Lower leg skin (tissue), 4 donors: ENCODE data around the gene NPB. TPM values are rescaled to one million over a fixed set of nuclear protein-coding genes. Genes with fewer than 3 reads are reported as not detected.

Experiments
- DNase-seq, 2 donors: peaks; one replicate each; pipeline ENCODE4 v3.0.0-alpha.2; 2019; ENCODE audit warnings: low spot score in 2 of 2
- H3K4me3 ChIP-seq: fragments of 200-600 bp; sonication (generic); 2 replicates; pipeline ENCODE4 v1.5.1; 2017; ENCODE audit warnings: mild to moderate bottlenecking, low read depth; ENCODE audit not compliant: poor library complexity, severe bottlenecking
- CTCF ChIP-seq, 3 donors: fragments of 450-650 bp; IDR thresholded peaks; one replicate each; pipeline ENCODE4 v1.5.1; 2016; ENCODE audit warnings: antibody characterized with exemption in 3 of 3, mild to moderate bottlenecking in 3 of 3, moderate library complexity in 2 of 3
- POLR2A ChIP-seq, 2 donors: fragments of 450-650 bp; IDR thresholded peaks; one replicate each; pipeline ENCODE4 v1.6.1; 2016 to 2017; ENCODE audit warnings: antibody characterized with exemption in 2 of 2, mild to moderate bottlenecking in 1 of 2, moderate library complexity in 1 of 2
- WGBS, 2 donors: methylation state at CpG; one replicate each; pipeline ENCODE4 v1.1.5; 2018; 5-methylcytosine and 5-hydroxymethylcytosine counted together
- intact Hi-C: fragments of 100-400 bp; cut with DNase I; formaldehyde crosslinking; loops from one replicate; pipeline ENCODE4 v1.15.0; 2023; ENCODE audit warnings: low total_unique reads
- total RNA-seq, 4 donors: library from RNA; depleted of rRNA; stranded (reverse); fragments of >200 nt; gene quantifications; one replicate each; pipeline ENCODE4 v1.1.0, GENCODE V29; 2016

The NPB gene
- total RNA-seq, 4 donors from 2014 or later, result 0.71 to 3.3 (median 2.0) TPM; not detected in 1

- no peak overlapping the region for H3K4me3 ChIP-seq
- TF ChIP-seq POLR2A (IDR thresholded peaks at IDR 0.05) (no peak), CTCF (IDR thresholded peaks at IDR 0.05) (no peak)
- 85 to 88% methylated on average over 17 of the region's 17 CpGs for WGBS, 2 donors
- no peak for DNase-seq
- intact Hi-C loops, result no loop called here
These were observed 46.8 kb downstream of the NPB start for GRCh38 chr17:81948635-81949378.

GRCh38 chr17:81950501-81950900 is 48.5 kb downstream of the NPB start:
- WGBS, 2 donors, result 87% methylated on average over 14 to 15 of the region's 15 CpGs
- H3K4me3 ChIP-seq, result no peak overlapping the region
- no peak for DNase-seq
- TF ChIP-seq POLR2A (IDR thresholded peaks at IDR 0.05), result no peak
- TF ChIP-seq CTCF (IDR thresholded peaks at IDR 0.05), result no peak
- intact Hi-C loops, result no loop called here

- TF ChIP-seq POLR2A (IDR thresholded peaks at IDR 0.05) (no peak), CTCF (IDR thresholded peaks at IDR 0.05) (no peak)
- no peak overlapping the region for H3K4me3 ChIP-seq
- 52% methylated on average over 13 of the region's 13 CpGs for WGBS, 2 donors
- intact Hi-C loops, result no loop called here
- DNase-seq, result no peak
These were observed 50.0 kb downstream of the NPB start for GRCh38 chr17:81951785-81952684.

Other genes with a start within 250 kb of the NPB start
- gene PDE6G, start 245.7 kb upstream of the NPB start, total RNA-seq, result 1 to 10 TPM in 2 of 4 donors, under 1 TPM in 1, not detected in 1; 0.30 to 8.9 (median 1.1) TPM
- 10 to 100 TPM; 33.5 to 68.3 (median 48.2) TPM for gene OXLD1, start 235.6 kb upstream of the NPB start, total RNA-seq
- gene CCDC137, start 235.5 kb upstream of the NPB start, total RNA-seq, result 10 to 100 TPM; 19.7 to 35.2 (median 28.3) TPM
- gene ARL16, start 218.4 kb upstream of the NPB start, total RNA-seq, result 10 to 100 TPM; 29.2 to 45.1 (median 36.2) TPM
- 100 to 1,000 TPM in 1 of 4 donors, 10 to 100 TPM in 3; 87.0 to 160 (median 92.1) TPM for gene HGS, start 218.2 kb upstream of the NPB start, total RNA-seq
- 10 to 100 TPM; 39.5 to 64.0 (median 43.1) TPM for gene MRPL12, start 198.9 kb upstream of the NPB start, total RNA-seq
- 10 to 100 TPM; 23.4 to 30.6 (median 25.9) TPM for gene SLC25A10, start 190.0 kb upstream of the NPB start, total RNA-seq
- under 1 TPM; 0.16 to 0.71 (median 0.47) TPM for gene GCGR, start 98.1 kb upstream of the NPB start, total RNA-seq
- 10 to 100 TPM; 21.6 to 41.0 (median 28.8) TPM for gene MCRIP1, start 68.9 kb upstream of the NPB start, total RNA-seq
- gene PPP1R27, start 67.2 kb upstream of the NPB start, total RNA-seq, result under 1 TPM in 1 of 4 donors, not detected in 3; 0.36 TPM
- gene P4HB, start 41.7 kb upstream of the NPB start, total RNA-seq, result 100 to 1,000 TPM; 685 to 999 (median 839) TPM
- 100 to 1,000 TPM; 144 to 280 (median 201) TPM for gene ARHGDIA, start 30.9 kb upstream of the NPB start, total RNA-seq
- 100 to 1,000 TPM in 1 of 4 donors, 10 to 100 TPM in 3; 69.4 to 116 (median 79.7) TPM for gene ALYREF, start 10.7 kb upstream of the NPB start, total RNA-seq
- gene ANAPC11, start 10.5 kb upstream of the NPB start, total RNA-seq, result 100 to 1,000 TPM in 2 of 4 donors, 10 to 100 TPM in 2; 92.3 to 152 (median 107) TPM
- 10 to 100 TPM; 16.2 to 37.0 (median 25.3) TPM for gene PCYT2, start 9.2 kb downstream of the NPB start, total RNA-seq
- 10 to 100 TPM; 32.0 to 44.6 (median 38.0) TPM for gene SIRT7, start 15.9 kb downstream of the NPB start, total RNA-seq
- 10 to 100 TPM; 17.4 to 23.2 (median 19.7) TPM for gene MAFG, start 25.5 kb downstream of the NPB start, total RNA-seq
- 10 to 100 TPM in 1 of 4 donors, 1 to 10 TPM in 3; 4.2 to 13.5 (median 8.3) TPM for gene PYCR1, start 35.1 kb downstream of the NPB start, total RNA-seq
- not detected for gene MYADML2, start 45.0 kb downstream of the NPB start, total RNA-seq
- 1 to 10 TPM in 3 of 4 donors, under 1 TPM in 1; 0.89 to 3.5 (median 2.1) TPM for gene NOTUM, start 58.9 kb downstream of the NPB start, total RNA-seq
- gene ASPSCR1, start 75.4 kb downstream of the NPB start, total RNA-seq, result 10 to 100 TPM; 24.0 to 31.5 (median 27.4) TPM
- 10 to 100 TPM; 64.8 to 79.7 (median 71.2) TPM for gene CENPX, start 120.6 kb downstream of the NPB start, total RNA-seq
- 10 to 100 TPM; 16.7 to 18.3 (median 17.6) TPM for gene LRRC45, start 121.1 kb downstream of the NPB start, total RNA-seq
- gene RAC3, start 129.4 kb downstream of the NPB start, total RNA-seq, result 10 to 100 TPM in 2 of 4 donors, 1 to 10 TPM in 2; 8.2 to 16.8 (median 10.0) TPM
- gene DCXR, start 135.5 kb downstream of the NPB start, total RNA-seq, result 100 to 1,000 TPM; 124 to 199 (median 149) TPM
- 10 to 100 TPM; 44.8 to 83.7 (median 50.9) TPM for gene RFNG, start 149.6 kb downstream of the NPB start, total RNA-seq
- 10 to 100 TPM; 57.2 to 99.3 (median 79.1) TPM for gene GPS1, start 149.7 kb downstream of the NPB start, total RNA-seq
- gene DUS1L, start 163.6 kb downstream of the NPB start, total RNA-seq, result 100 to 1,000 TPM in 1 of 4 donors, 10 to 100 TPM in 3; 65.8 to 113 (median 89.8) TPM
- 100 to 1,000 TPM; 141 to 424 (median 233) TPM for gene FASN, start 196.0 kb downstream of the NPB start, total RNA-seq